G401.6 (cell line): ENCODE results near the gene CNTD1.

Source experiments
- FAIRE-seq: peaks from 2 replicates; lab custom pipeline; 2012; peaks lifted over from hg19 to GRCh38; lab: Jason Lieb, UNC

CNTD1 gene

DNA sequence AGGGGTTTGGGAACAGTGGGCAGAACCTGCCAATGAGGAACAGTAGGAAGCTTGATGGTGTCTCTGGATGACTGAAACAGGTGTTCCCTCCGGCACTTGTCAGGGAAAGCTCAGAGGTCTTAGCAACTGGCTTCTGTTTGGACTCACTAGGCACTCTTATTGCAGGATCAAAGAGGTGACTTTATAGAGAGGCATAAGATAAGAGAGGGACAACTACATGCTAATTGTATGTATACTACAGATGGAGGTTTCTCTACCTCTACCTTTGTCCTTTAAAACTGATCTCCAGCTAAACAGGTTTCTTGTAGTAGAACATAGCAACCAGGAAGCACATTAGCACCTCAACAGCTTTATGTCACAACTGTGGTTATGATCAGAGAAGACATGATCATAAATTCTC is 7.6 kb downstream of the CNTD1 start:
- FAIRE-seq, result no peak

DNA sequence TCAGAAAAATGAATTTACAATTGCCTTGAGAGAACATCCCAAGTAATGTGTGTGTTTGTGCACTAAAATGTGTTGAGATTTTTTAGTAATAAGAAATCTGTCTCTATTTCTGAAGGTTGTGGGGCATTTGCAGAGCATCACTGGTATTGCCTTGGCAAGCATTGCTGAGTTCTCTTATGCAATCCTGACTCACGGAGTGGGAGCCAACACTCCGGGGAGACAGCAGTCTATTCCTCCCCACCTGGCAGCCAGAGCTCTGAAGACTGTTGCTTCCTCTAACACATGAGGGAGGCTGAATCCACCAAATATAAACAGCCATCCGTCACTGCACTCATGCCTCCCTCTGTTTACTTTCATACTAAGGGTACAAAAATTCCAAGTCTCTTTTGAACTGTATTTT is 10.6 kb downstream of the CNTD1 start:
- FAIRE-seq, result no peak

DNA sequence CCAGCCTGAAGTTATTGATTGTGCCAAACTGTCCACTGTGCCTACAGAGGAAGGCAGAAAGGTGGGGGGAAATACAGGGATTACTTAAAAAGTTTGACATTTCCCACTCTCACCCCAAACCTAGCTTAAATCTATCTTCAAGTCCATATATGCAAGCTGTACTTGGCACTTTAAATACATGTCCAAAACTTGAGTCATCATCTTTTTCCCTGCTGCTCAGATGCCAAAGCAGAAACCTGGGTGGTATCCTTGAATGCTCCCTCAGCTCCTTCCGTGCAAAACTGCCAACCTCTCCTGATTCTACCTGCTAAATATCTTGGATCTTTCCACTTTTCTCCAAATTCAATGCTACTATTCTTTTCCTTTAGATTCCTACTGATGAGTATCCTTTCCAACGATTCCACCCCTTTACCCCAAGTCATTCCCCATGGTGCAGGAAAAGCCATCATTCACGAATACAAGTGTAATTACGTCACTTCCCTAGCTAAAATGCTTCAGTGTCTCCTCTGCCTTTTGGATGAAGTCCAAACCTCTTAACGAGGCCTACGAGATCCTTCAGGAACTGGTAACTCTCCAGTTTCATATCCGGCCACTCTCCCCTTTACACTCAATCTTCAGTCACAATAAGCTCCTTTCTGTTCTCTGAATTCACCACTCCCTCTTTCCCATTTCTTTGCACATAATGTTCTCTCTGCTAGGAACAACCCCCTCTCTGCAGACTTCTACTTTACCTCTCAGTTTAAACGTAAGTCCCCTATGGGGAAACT is 16.2 kb downstream of the CNTD1 start:
- no peak for FAIRE-seq

DNA sequence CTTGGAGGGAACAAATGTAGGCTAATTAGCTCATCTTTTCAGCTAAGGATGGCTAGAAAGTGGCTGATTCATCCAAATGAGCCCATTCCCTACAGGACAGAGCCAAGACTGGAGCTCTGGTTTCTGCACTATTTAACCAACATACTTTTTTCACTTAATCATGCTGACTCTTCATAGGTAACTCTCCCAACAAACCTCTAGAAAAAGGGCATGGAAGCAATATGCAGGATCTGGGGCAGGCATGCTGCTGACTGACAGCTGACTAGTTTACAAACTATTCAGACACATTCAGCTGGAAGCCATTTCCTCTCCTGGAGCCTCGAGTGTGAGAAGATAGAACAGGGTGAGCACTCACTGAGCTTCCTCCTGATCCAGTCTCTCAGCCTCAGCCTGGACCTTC is 19.2 kb downstream of the CNTD1 start:
- no peak for FAIRE-seq

- FAIRE-seq, result no peak
Observed at GRCh38 chr17:42818379-42818778, 19.7 kb downstream of the CNTD1 start.

- FAIRE-seq, result no peak
Observed at GRCh38 chr17:42819939-42820535, 21.4 kb downstream of the CNTD1 start.

DNA sequence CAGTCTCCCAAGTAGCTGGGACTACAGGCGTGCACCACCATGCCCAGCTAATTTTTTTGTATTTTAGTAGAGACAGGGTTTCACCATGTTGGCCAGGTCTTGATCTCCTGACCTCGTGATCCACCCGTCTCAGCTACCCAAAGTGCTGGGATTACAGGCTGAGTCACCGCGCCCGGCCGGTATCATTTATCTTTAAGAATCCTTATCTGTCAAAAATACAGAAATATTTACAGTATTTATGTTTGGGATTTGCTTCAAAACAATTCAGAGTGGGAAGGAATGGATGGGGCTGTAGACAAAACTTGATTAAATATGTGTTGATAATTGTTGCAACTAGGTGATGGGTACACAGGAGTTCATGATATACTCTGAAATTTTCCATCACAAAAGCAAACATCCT is 22.5 kb downstream of the CNTD1 start:
- no peak for FAIRE-seq

- no peak for FAIRE-seq
Observed at GRCh38 chr17:42827472-42827871, 28.8 kb downstream of the CNTD1 start.

DNA sequence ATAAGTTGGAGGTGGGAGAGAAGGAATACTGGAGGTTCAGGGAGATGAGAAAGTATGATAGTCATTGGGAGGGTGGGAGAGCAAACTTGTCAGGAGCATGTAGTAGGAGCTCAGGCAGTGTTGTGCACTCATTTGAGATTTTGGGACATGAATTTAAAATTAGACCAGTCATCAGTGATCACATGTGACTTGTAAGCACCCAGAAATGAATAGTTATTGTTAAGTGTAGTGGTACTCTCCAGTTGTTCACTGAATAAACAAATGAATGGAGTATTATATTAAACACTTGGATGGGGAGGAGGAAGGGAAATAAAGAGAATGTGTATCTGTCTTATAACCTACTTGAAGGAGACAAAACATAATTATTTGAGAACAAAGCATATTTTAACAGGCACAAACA is 32.3 kb downstream of the CNTD1 start:
- FAIRE-seq, result no peak

DNA sequence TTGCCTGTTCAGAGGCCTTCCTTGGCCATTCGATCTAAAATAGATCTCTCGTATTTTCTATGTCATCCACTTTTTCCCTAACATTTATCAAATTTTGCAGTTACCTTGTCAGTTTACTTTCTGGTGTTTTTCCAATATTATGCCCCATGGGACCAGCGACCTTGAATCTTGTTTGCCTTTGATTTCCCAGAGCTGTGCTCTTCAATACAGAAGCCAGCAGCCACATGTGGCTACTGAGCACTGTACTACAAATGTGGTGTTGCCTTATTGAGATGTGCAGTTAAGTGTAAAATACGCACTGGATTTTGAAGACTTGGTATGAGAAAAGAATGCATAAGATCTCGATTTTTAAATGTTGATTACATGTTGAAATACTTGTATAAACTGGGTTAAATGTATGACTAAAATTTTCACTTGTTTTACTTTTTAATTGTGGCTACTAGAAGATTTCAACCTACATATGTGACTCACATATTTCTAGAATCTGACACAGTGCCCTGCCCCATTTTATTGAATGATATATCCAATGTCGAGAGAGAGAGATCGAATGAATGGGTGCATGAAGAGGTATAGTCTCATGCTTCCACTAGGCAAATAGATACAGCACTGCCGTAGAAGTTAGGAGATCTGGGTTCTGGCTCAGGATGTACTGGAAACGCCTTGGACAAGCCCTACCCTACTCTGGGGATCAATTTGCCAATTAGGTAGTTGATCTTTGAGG is 33.7 kb downstream of the CNTD1 start:
- FAIRE-seq, result no peak

DNA sequence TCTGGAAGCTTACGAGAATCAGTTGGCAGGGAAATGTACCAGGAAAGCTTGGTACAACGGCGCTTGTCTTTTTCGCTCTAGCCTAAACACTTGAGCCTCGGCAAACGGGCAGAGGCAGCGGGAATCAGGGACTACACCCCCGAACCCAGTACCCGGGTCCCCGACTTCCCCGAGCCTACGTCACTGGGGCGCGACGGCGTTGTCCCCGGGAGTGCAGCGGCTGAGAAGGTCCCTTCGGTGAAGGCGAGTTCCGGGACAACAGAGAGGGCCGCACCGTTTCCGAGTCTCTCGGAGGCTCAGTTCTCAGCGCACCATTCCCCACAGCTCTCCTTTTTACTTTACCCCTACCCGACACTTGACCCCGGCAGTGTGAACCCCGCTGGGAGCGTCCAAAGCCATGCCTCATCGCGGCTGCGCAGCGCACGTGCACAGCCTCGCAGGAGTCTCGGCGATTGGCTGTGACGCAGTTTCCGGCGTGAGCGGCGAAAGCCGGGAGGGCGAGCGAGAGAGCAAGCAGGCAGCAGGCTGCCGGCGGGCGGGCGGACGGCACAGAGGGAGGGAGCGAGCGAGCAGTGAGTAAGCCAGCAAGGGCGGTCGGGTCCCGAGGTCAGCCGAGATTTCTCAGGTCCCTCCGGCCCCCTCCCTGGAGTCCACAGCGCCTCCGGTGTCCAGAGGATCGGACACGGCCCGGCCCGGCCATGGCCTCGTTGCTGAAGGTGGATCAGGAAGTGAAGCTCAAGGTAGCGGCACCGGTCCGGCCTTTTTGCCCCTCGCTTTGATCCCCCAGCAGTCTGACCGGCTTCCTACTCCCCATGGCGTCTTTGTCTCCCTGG is 34.5 kb downstream of the CNTD1 start, which contains the start of gene PSME3:
Gene PSME3 (plus strand): TSS at position 464 of the 833 bp plus-strand sequence. CDS start 235 bp downstream, at position 699.
- peak; percentile 34 for FAIRE-seq

DNA sequence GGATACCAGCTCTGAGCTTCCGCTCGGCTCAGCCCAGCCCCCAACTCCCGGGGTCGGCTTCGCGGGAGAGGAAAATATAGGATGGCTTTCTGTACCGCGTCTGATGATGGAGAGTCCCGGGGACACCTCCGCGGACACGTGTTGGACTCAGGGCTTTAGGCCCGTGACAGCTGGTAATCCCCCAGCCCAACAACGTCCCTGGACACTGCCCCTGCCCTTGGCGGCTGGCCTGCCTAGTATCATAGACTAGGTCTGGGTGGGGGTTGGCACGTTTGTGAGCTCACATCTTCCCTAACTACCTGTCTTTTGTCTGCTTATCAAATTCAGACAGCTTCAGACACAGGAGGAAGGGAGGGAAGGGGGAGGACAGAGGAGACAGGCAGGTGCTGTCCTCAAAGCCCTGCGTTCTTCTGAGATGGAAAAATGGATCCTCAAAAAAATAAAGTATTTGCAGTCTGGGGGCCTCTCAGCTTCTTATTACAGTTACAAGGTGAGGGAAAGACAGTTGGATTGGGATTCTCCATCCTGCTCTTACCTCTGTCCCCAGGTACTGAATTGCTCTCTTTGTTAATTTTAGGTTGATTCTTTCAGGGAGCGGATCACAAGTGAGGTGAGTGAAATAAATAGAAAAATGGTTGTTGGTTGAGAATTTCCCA is 35.2 kb downstream of the CNTD1 start:
- no peak for FAIRE-seq

DNA sequence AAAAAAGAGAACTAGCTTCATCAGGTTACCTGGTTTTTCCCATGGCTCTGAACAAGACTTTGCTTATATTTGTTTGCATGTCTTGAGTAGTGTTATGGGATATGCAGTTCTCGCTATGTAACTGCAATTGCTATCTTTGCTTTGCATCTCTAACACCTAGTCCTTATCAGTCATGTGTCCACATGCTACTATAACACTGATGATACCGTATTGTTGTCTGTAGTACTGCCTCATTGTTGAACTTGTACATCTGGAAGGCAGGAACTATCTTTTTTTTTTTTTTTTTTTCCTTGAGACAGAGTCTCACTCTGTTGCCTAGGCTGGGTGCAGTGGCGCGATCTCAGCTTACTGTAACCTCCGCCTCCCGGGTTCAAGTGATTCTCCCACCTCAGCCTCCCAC is 37.1 kb downstream of the CNTD1 start:
- no peak for FAIRE-seq

- FAIRE-seq, result no peak
Observed at GRCh38 chr17:42841975-42842685, 43.5 kb downstream of the CNTD1 start.

- FAIRE-seq, result peak; percentile 95
Observed at GRCh38 chr17:42843358-42843934, 44.8 kb downstream of the CNTD1 start.

DNA sequence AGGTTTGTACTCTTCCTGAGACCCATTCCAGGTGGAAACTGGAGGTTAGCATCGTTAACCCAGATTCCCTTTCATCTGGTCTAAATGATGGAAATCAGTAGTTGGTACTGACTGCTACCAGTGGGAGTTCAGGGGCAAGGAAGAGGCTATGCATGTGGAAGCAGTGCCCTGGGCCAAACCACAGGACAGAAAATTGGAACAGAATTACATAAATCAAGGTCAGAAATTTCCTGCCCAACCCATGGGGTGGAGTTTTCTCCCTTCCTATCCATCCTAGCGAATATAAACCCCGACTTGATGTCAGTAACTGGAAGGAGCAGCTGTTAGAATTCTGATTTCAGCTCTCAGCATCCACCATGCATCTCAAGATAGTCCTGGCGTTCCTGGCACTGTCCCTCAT is 45.6 kb downstream of the CNTD1 start, which contains the start of gene AOC2:
Gene AOC2 (plus strand): TSS at position 310 of the 400 bp plus-strand sequence. CDS start 47 bp downstream, at position 357.
- no peak for FAIRE-seq

DNA sequence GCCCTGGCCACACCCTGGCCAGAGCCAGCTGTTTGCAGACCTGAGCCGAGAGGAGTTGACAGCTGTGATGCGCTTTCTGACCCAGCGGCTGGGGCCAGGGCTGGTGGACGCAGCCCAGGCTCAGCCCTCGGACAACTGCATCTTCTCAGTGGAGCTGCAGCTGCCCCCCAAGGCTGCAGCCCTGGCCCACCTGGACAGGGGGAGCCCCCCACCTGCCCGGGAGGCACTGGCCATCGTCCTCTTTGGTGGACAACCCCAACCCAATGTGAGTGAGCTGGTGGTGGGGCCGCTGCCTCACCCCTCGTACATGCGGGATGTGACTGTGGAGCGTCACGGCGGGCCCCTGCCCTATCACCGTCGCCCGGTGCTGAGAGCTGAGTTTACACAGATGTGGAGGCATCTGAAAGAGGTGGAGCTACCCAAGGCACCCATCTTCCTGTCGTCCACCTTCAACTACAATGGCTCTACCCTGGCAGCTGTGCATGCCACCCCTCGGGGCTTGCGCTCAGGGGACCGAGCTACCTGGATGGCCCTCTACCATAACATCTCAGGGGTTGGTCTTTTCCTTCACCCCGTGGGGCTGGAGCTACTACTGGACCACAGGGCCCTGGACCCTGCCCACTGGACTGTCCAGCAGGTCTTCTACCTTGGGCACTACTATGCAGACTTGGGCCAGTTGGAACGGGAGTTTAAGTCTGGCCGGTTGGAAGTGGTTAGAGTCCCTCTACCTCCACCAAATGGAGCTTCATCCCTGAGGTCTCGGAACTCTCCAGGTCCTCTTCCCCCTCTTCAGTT is 46.3 kb downstream of the CNTD1 start:
- no peak for FAIRE-seq

DNA sequence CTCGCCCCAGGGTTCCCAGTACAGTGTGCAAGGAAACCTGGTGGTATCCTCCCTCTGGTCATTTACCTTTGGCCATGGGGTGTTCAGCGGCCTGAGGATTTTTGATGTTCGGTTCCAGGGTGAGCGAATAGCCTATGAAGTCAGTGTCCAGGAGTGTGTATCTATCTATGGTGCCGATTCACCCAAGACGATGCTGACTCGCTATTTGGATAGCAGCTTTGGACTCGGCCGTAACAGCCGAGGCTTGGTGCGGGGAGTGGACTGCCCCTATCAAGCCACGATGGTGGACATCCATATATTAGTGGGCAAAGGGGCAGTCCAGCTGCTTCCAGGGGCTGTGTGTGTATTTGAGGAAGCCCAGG is 46.9 kb downstream of the CNTD1 start:
- no peak for FAIRE-seq

DNA sequence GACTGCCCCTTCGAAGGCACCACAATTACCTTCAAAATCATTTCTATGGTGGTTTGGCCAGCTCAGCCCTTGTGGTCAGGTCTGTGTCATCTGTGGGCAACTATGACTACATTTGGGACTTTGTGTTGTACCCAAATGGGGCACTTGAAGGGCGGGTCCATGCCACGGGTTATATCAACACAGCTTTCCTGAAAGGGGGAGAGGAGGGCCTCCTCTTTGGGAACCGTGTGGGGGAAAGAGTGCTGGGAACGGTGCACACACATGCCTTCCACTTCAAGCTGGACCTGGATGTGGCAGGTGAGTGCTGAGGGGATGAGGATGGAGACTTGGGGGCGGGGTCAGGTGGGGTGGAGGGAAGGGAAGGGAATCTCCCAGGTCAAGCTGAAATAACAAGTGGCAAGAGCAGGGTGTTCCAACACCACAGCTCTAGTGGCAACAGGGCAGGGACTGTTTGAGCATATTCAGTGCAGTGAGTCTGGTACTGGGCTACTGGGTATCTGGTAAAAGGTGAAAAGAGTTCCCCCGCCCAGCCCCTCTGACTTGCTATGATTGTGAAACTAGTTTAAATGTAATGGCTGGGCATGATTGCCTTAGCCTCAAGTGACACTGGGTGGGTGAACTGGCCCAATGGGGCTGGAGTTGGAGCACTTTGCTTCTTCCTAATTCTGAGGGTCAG is 47.4 kb downstream of the CNTD1 start:
- FAIRE-seq, result no peak
